ENCODE measurements around the gene CHPT1.
"Not testable (repeated sequence)": the region's sequence is repeated elsewhere in the genome, so short reads cannot be mapped to it uniquely, and the experiment has no call there.

Gene CHPT1

GRCh38 chr12:101733166-101733565 is 35.7 kb downstream of the CHPT1 start:
- Histone ChIP-seq H3K4me2 (ENCODE audit: insufficient read depth, low read length) (no peak overlapping the region), H3K79me2 (ENCODE audit: insufficient read depth, low read length) (no peaks in the 10 kb centered on the region), H3K27me3 (ENCODE audit: insufficient read depth, low read length, poor library complexity) (no peaks in the 10 kb centered on the region), H3K36me3 (ENCODE audit: insufficient read depth, low read length) (0 out of 2 replicates have a peak, but pooled peaks cover 8% of the 10 kb centered on the region), H2AFZ (ENCODE audit: low read depth, low read length) (no peak overlapping the region), H4K20me1 (ENCODE audit: insufficient read depth, low read length) (no peaks in the 10 kb centered on the region), H3K9me3 (ENCODE audit: insufficient read depth, low read length, severe bottlenecking) (no peaks in the 10 kb centered on the region), H3K27ac (ENCODE audit: low read length) (no peak overlapping the region), H3K4me3 (ENCODE audit: low read depth in 1 of 2, low read length in 2 of 2) (no peak overlapping the region), H3K9ac (ENCODE audit: low read depth, low read length) (no peak overlapping the region), H3K4me1 (ENCODE audit: insufficient read depth, low read length) (no peaks in the 10 kb centered on the region)
- no peak for TF ChIP-seq EZH2 (IDR thresholded peaks at IDR 0.05; ENCODE audit: borderline replicate concordance, low read depth, low read length, severe bottlenecking)
- TF ChIP-seq CTCF (IDR thresholded peaks at IDR 0.05; ENCODE audit: borderline replicate concordance, extremely low read depth, low read length, poor library complexity, severe bottlenecking), result no peak
- no peak for DNase-seq
- ATAC-seq (ENCODE audit: insufficient read depth, low read depth), result no peak

- not testable (repeated sequence) for DNase-seq
These were observed 37.0 kb downstream of the CHPT1 start for GRCh38 chr12:101734482-101734881.

GRCh38 chr12:101737476-101737875 is 40.0 kb downstream of the CHPT1 start:
- H3K4me3 ChIP-seq (ENCODE audit: low read depth in 1 of 2, low read length in 2 of 2), result no peak overlapping the region
- no peak overlapping the region for H2AFZ ChIP-seq (ENCODE audit: low read depth, low read length)
- no peak overlapping the region for H3K27ac ChIP-seq (ENCODE audit: low read length)
- TF ChIP-seq EZH2 (IDR thresholded peaks at IDR 0.05; ENCODE audit: borderline replicate concordance, low read depth, low read length, severe bottlenecking) (no peak), CTCF (IDR thresholded peaks at IDR 0.05; ENCODE audit: borderline replicate concordance, extremely low read depth, low read length, poor library complexity, severe bottlenecking) (no peak)
- H3K4me1 ChIP-seq (ENCODE audit: insufficient read depth, low read length), result no peaks in the 10 kb centered on the region
- H3K4me2 ChIP-seq (ENCODE audit: insufficient read depth, low read length), result no peak overlapping the region
- DNase-seq, result no peak
- H3K27me3 ChIP-seq (ENCODE audit: insufficient read depth, low read length, poor library complexity), result no peaks in the 10 kb centered on the region
- no peaks in the 10 kb centered on the region for H4K20me1 ChIP-seq (ENCODE audit: insufficient read depth, low read length)
- no peaks in the 10 kb centered on the region for H3K36me3 ChIP-seq (ENCODE audit: insufficient read depth, low read length)
- H3K9ac ChIP-seq (ENCODE audit: low read depth, low read length), result no peak overlapping the region
- no peak for ATAC-seq (ENCODE audit: insufficient read depth, low read depth)
- H3K79me2 ChIP-seq (ENCODE audit: insufficient read depth, low read length), result no peaks in the 10 kb centered on the region
- no peaks in the 10 kb centered on the region for H3K9me3 ChIP-seq (ENCODE audit: insufficient read depth, low read length, severe bottlenecking)

More at GRCh38 chr12:101734482-101734881, 37.0 kb downstream of the CHPT1 start:
- not testable (repeated sequence) for ATAC-seq (ENCODE audit: insufficient read depth, low read depth); H3K4me1 ChIP-seq (ENCODE audit: insufficient read depth, low read length); H3K4me3 ChIP-seq (ENCODE audit: low read depth in 1 of 2, low read length in 2 of 2); H2AFZ ChIP-seq (ENCODE audit: low read depth, low read length); H4K20me1 ChIP-seq (ENCODE audit: insufficient read depth, low read length); H3K9ac ChIP-seq (ENCODE audit: low read depth, low read length); H3K79me2 ChIP-seq (ENCODE audit: insufficient read depth, low read length); H3K36me3 ChIP-seq (ENCODE audit: insufficient read depth, low read length); H3K4me2 ChIP-seq (ENCODE audit: insufficient read depth, low read length); H3K27ac ChIP-seq (ENCODE audit: low read length); H3K27me3 ChIP-seq (ENCODE audit: insufficient read depth, low read length, poor library complexity); H3K9me3 ChIP-seq (ENCODE audit: insufficient read depth, low read length, severe bottlenecking)

GRCh38 chr12:101738920-101739665 is 41.7 kb downstream of the CHPT1 start, which contains the start of gene SYCP3:
TSS of gene SYCP3 (minus strand) at chr12:101739462. CDS start at chr12:101737935, 1,527 bp downstream.
- no peaks in the 10 kb centered on the region for H3K9me3 ChIP-seq (ENCODE audit: insufficient read depth, low read length, severe bottlenecking)
- no peaks in the 10 kb centered on the region for H3K27me3 ChIP-seq (ENCODE audit: insufficient read depth, low read length, poor library complexity)
- H3K4me1 ChIP-seq (ENCODE audit: insufficient read depth, low read length), result peaks cover 2% of the 10 kb centered on the region; the same call in 1 of the 2 replicates
- DNase-seq (no peak), ATAC-seq (ENCODE audit: insufficient read depth, low read depth) (no peak)
- H3K9ac ChIP-seq (ENCODE audit: low read depth, low read length), result no peak within 1 kb of the TSS
- peaks cover 9% of the 10 kb centered on the region for H3K36me3 ChIP-seq (ENCODE audit: insufficient read depth, low read length)
- H4K20me1 ChIP-seq (ENCODE audit: insufficient read depth, low read length), result no peaks in the 10 kb centered on the region
- TF ChIP-seq CTCF (IDR thresholded peaks at IDR 0.05; ENCODE audit: borderline replicate concordance, extremely low read depth, low read length, poor library complexity, severe bottlenecking), result no peak
- TF ChIP-seq EZH2 (IDR thresholded peaks at IDR 0.05; ENCODE audit: borderline replicate concordance, low read depth, low read length, severe bottlenecking), result no peak
- no peak within 1 kb of the TSS for H3K27ac ChIP-seq (ENCODE audit: low read length)
- H3K4me2 ChIP-seq (ENCODE audit: insufficient read depth, low read length), result no peak within 1 kb of the TSS
- no peak within 1 kb of the TSS for H2AFZ ChIP-seq (ENCODE audit: low read depth, low read length)
- H3K4me3 ChIP-seq (ENCODE audit: low read depth in 1 of 2, low read length in 2 of 2), result no peak within 1 kb of the TSS
- H3K79me2 ChIP-seq (ENCODE audit: insufficient read depth, low read length), result no peaks in the 10 kb centered on the region

Data from DND-41 (cell line).